SW480 (cell line): Measurements from ENCODE around the gene CCDC38.
"Not testable (repeated sequence)": the region's sequence is repeated elsewhere in the genome, so short reads cannot be mapped to it uniquely, and the experiment has no call there.

ENCODE experiments used
- DNase-seq: peaks from one replicate; pipeline ENCODE4 v3.0.0-alpha.2; 2016; ENCODE audit warnings: low spot score

Gene CCDC38

GRCh38 chr12:95942524-95943329 lies at the start of gene CCDC38:
TSS of gene CCDC38 (minus strand) at chr12:95942614. CDS start at chr12:95936509, 6,105 bp downstream.
- DNase-seq: peak; percentile 90

GRCh38 chr12:95990136-95990535 lies 47.7 kb upstream of the CCDC38 start:
- no peak for DNase-seq

GRCh38 chr12:95989504-95990123 lies 47.2 kb upstream of the CCDC38 start:
- no peak for DNase-seq

GRCh38 chr12:95988506-95989275 lies 46.3 kb upstream of the CCDC38 start:
- DNase-seq: no peak

DNA sequence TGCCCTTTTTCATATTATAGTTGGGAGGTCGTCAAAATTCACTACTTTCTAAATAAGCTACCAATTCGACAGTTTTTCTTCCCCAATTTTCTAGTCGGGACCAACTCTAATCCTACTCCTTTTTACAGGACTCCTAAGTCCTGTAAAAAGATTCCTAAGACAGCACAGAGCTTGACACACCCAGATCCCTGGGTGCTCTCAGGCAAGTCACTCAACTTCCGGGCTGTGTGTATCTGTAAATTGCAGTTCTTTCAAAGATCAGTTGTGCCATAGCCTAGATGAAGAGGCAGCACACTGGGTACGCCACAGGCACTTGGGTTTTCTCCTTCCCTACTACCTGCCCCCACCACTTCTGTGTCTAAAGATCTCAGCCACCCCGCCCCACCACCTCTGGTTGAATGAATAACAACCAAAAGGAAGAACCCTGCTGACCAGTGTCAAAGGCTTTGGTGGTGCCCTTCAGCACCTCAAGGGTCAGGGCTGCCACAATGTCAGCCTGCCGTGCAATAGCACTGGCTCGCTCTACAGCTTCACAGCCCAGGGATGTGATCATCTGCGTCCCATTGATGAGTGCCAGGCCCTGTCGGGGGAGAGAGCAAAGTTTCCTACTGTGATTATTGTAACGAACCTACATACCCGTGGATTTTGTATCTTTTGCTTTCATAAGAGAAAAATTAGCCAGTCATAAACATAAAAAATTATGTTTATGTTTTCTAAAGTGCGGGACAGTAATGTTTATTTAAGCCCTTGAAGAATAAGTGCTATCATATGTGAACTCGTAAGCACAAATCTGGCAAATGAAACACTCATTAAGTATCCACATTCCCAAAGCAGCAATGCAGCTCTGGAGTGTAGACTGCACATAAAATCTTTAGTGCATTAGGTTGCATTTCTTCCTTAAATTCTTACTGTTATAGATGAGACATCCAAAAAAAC lies 44.5 kb upstream of the CCDC38 start:
- no peak for DNase-seq

DNA sequence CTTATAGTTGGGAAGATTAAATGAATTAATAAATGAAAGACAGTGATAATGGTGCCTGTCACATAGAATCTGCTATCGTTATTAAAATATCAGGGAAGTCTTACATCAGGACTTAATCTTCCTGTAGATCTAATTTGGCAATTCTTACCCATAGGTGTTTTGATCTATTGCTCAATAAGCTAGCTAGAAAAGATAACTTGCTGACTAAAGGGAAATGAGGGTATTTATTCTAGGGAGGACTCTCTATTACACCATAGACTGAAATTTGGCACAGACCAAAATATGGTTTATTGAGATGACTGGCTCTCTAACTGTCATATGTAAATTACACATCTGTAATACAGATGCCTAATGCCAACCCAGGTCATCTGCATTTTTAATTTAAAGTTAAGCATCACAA lies 42.3 kb upstream of the CCDC38 start:
- no peak for DNase-seq

GRCh38 chr12:95982602-95983001 lies 40.2 kb upstream of the CCDC38 start:
- no peak for DNase-seq

DNA sequence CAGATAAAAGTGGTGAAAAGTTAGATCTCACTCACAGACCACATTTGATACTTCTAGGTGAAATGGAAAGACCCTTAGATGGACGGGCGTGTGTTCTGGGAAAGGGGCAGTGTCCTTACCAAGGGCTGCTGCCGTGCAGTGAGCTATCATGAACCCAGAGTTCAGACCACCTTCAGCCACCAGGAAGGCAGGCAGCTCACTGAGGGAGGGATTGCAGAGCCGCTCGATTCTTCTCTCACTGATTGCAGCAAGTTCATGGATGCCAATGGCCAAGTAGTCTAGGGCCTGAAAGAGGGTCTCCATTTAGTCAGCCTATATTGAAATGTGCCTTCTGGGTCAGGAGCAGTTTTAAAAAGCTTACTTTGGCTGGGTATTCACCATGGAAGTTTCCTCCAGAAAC lies 38.0 kb upstream of the CCDC38 start:
- no peak for DNase-seq

DNA sequence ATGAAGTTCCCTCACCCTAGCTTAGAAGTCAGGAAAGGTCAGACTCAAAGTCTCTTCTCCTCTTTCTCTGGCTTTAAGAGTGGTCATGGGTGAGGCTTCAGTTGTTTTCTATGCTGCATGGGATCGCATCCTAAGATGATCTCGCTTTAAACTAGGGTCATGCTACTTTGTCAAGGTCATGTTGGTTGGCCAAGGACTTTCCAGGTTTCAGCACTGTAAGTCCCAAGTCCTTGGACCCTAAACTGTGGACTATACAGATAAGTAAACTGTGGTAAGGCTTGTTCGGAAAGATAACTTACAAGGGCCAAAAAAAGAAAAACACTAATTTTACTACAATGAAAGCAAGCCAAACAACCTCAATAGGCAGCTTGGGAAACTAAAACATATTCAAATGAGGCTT lies 36.4 kb upstream of the CCDC38 start:
- DNase-seq: no peak

DNA sequence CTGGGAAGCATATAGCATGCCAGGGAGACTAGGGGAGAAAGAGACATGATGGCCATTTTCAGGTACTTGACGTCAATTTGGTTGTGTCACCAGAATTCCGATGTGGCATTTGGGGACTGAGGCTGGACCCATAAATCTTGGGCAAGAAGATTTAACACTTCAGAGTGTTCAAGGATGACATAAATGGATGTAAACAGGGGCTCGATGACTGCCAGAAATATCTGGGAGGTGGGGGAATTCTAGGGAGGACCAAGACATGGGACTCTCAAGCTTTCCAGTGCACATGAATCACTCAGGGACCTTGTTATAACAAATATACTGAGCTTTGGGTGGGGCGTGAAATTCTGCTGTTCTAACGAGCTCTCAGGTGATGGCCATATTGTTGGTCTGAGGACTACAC lies 35.9 kb upstream of the CCDC38 start:
- DNase-seq: no peak

GRCh38 chr12:95977764-95978305 lies 35.4 kb upstream of the CCDC38 start:
- DNase-seq: no peak

DNA sequence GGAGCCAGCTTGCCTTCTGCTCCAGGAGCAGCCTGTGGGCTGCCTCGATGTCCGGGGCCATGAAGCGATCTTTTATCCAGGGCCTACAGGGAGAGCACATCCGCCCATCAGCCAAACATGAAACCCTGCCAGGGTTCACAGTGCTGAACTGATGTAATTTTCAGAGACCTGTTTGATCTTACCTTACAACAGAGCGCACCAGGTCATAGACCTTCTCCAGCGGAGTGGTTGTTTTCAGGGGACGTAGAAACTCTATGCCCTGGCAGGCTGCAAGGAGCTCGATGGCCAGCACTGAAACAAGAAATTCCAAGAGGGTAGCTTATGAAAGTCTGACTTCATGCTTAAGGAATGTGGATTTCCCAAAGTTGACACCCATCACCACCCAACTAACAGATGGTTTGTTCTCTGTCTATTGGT lies 34.0 kb upstream of the CCDC38 start:
- DNase-seq: no peak

GRCh38 chr12:95975491-95975890 lies 33.1 kb upstream of the CCDC38 start:
- DNase-seq: no peak

DNA sequence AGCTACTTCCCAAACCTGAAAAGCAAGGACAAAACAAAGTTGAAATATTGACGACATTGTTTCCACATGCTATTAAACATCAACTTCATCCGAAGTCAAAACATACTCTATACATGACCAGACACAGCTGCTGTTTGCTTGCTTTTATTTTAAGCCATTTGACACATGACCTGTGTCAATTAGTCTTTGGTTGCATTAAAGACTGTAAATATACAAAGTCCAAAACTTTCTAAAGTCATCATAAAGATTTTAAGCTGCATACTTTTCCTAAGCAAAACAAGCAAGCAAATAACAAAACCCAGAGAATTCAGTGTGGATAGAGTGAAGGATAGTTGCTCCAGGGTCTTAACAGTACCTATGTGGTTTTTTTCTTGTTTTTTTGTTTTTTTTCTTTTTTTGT lies 31.9 kb upstream of the CCDC38 start:
- no peak for DNase-seq

- DNase-seq: no peak
Observed at GRCh38 chr12:95972832-95973456, 30.5 kb upstream of the CCDC38 start.

DNA sequence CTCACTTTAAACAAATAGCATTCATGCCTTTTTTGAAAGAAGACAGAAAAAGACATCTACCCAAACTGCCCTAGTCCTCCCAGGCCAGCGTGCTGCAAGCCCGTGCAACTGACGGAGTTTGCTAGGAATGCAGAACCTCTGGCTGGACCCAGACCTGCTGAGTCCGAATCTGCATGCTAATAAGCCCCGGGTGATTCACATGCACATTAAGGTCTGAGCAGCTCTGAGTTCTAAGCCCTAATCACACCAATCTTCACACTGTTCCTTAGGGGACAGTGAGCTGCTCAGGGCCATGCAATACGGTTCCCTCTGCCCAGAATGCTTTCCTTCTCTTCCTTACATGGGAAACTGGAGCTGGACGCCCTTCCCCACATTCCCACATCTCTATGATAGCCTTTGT lies 28.5 kb upstream of the CCDC38 start:
- DNase-seq: no peak

- not testable (repeated sequence) for DNase-seq
Observed at GRCh38 chr12:95969116-95969515, 26.7 kb upstream of the CCDC38 start.

GRCh38 chr12:95967301-95967700 lies 24.9 kb upstream of the CCDC38 start:
- no peak for DNase-seq

DNA sequence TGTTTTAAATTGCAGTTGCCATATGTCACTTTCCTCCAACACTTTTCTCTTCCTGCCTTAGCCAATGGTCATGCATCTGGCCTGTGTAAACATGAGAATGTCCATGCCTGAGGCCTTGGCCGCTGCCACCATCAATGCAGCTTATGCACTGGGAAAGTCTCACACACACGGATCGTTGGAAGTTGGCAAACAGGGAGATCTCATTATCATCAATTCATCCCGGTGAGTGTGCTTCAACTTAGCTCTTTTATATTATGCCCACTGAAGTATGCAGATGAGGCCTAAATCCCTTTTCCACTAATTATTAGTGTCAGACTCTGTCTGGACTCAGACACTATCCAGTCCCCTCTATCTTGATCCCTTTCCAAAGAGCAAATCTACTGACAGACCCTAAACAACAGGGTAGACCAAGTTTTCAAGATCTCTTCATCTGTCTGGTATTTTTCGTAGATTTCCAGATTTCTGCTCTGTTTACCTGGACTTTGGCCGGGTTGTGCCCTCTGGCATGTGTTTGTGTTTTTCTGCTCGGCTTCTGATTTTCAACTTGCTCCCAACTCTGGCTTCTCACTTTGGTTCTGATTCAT lies 24.0 kb upstream of the CCDC38 start:
- DNase-seq: no peak

GRCh38 chr12:95963096-95963495 lies 20.7 kb upstream of the CCDC38 start:
- no peak for DNase-seq

DNA sequence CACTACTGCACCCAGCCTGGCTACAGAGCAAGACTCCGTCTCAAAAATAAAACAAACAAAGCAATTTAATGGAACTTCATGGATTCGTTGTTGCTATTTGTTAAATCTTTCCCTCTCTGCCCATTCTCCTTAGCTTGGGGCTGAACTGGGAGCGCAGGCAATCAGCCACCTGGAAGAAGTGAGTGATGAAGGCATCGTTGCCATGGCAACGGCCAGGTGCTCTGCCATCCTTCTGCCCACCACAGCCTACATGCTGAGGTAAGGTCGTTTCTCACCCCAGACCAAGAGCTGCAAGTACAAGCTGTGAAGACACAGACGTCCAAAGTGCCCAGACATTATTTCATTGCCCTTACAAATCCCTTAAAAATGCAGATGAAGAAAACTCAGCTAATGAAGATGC lies 19.8 kb upstream of the CCDC38 start:
- no peak for DNase-seq
